Endothelial cell of umbilical vein (primary cell): ENCODE measurements around the gene MPDU1. TPM values are rescaled to one million over a fixed set of nuclear protein-coding genes. Genes with fewer than 3 reads are reported as not detected.

Source experiments
- BruUV-seq: library from RNA; stranded (reverse); fragments of 400-500 nt; replicated peaks from 2 replicates; lab custom pipeline; 2021; lab: Mats Ljungman, UMichigan
- CTCF ChIA-PET: fragments of 300-600, 350-600 bp; sonication (Branson Sonifier 250); formaldehyde crosslinking; loops from one replicate; lab custom pipeline; 2021; ENCODE audit warnings: antibody characterized with exemption, inconsistent platforms; lab: Charles Lee
- POLR2A ChIA-PET: fragments of 300-600, 350-600 bp; sonication (Branson Sonifier 250); formaldehyde crosslinking; loops from one replicate; lab custom pipeline; 2021; ENCODE audit warnings: antibody characterized with exemption, inconsistent platforms; lab: Charles Lee
- DNase-seq: peaks from one replicate; pipeline ENCODE4 v3.0.0-alpha.2; 2011; ENCODE audit warnings: low read depth, low spot score
- FAIRE-seq: peaks from 2 replicates; lab custom pipeline; 2011; peaks lifted over from hg19 to GRCh38; lab: Jason Lieb, UNC
- H2AFZ ChIP-seq: 2 replicates; pipeline ENCODE4 v1.6.0; 2012; ENCODE audit warnings: low read depth, low read length, control low read depth, inconsistent platforms
- H3K27ac ChIP-seq: 2 replicates; pipeline ENCODE4 v1.5.1; 2011; ENCODE audit warnings: low read depth, mild to moderate bottlenecking, control low read depth, low read length, moderate library complexity; ENCODE audit not compliant: insufficient read depth
- H3K27me3 ChIP-seq, 2 experiments: 2 replicates each; pipeline versions ENCODE4 v1.6.0 to v1.6.1; 2011; ENCODE audit warnings: low read length in 2 of 2, mixed read lengths in 1 of 2; ENCODE audit not compliant: control insufficient read depth in 2 of 2, insufficient read depth in 2 of 2
- H3K36me3 ChIP-seq, 2 experiments: 2 replicates in 1 of 2; 3 replicates in 1 of 2; pipeline ENCODE4 v1.5.1; 2011; ENCODE audit warnings: low read length in 2 of 2, mild to moderate bottlenecking in 1 of 2, moderate library complexity in 1 of 2; ENCODE audit not compliant: control insufficient read depth in 2 of 2, insufficient read depth in 2 of 2; ENCODE audit errors: extremely low read depth in 1 of 2
- H3K4me1 ChIP-seq: 3 replicates; pipeline ENCODE4 v1.5.1; 2011; ENCODE audit warnings: mild to moderate bottlenecking, low read length; ENCODE audit not compliant: control insufficient read depth, insufficient read depth; ENCODE audit errors: extremely low read depth
- H3K4me2 ChIP-seq: 2 replicates; pipeline ENCODE4 v1.6.1; 2011; ENCODE audit warnings: low read length, control low read depth, mixed read lengths; ENCODE audit not compliant: insufficient read depth
- H3K4me3 ChIP-seq, 3 experiments: fragments of 200-600 bp in 1 of 3; sonication (generic), shearing (Covaris generic) in 1 of 3; replicated peaks in 1 of 3; 2 replicates each; pipeline ENCODE4 v1.5.1; 2011 to 2016; ENCODE audit warnings: control low read depth in 3 of 3, low read length in 3 of 3, mild to moderate bottlenecking in 2 of 3, inconsistent platforms in 1 of 3, low read depth in 1 of 3, moderate library complexity in 1 of 3; ENCODE audit not compliant: insufficient read depth in 1 of 3
- H3K79me2 ChIP-seq: 2 replicates; pipeline ENCODE4 v1.6.0; 2012; ENCODE audit warnings: low read length, inconsistent platforms; ENCODE audit not compliant: control insufficient read depth, insufficient read depth
- H3K9ac ChIP-seq: replicated peaks from 2 replicates; pipeline ENCODE3; 2011; ENCODE audit warnings: low read length, control low read depth; ENCODE audit not compliant: insufficient read depth; ENCODE audit errors: extremely low read depth
- H3K9me1 ChIP-seq: replicated peaks from 3 replicates; pipeline ENCODE4 v1.6.0; 2011; ENCODE audit warnings: mild to moderate bottlenecking, low read length; ENCODE audit not compliant: control insufficient read depth, insufficient read depth; ENCODE audit errors: extremely low read depth
- H3K9me3 ChIP-seq: replicated peaks from 2 replicates; pipeline ENCODE4 v1.5.1; 2012; ENCODE audit warnings: low read length, inconsistent platforms; ENCODE audit not compliant: control insufficient read depth, insufficient read depth
- H4K20me1 ChIP-seq: replicated peaks from 2 replicates; pipeline ENCODE3; 2011; ENCODE audit warnings: mild to moderate bottlenecking, low read length; ENCODE audit not compliant: control insufficient read depth, insufficient read depth; ENCODE audit errors: extremely low read depth
- CTCF ChIP-seq, 2 donors: IDR thresholded peaks; 1 replicate in 1 of 2; 2 replicates in 1 of 2; pipeline ENCODE4 v1.5.1; 2011; ENCODE audit warnings: low read length in 2 of 2, mild to moderate bottlenecking in 2 of 2, moderate library complexity in 2 of 2, control low read depth in 1 of 2, inconsistent platforms in 1 of 2, low read depth in 1 of 2; ENCODE audit not compliant: insufficient read depth in 1 of 2; ENCODE audit errors: extremely low read depth in 1 of 2
- EZH2 ChIP-seq: IDR thresholded peaks from 2 replicates; pipeline ENCODE4 v1.6.1; 2012; ENCODE audit warnings: borderline replicate concordance, low read depth, mild to moderate bottlenecking, moderate library complexity, low read length, inconsistent platforms; ENCODE audit not compliant: severe bottlenecking
- FOS ChIP-seq: IDR thresholded peaks from 2 replicates; pipeline ENCODE4 v1.6.1; 2011; ENCODE audit warnings: mild to moderate bottlenecking, low read length, moderate library complexity, borderline replicate concordance; ENCODE audit not compliant: insufficient read depth
- MAX ChIP-seq: IDR thresholded peaks from 2 replicates; pipeline ENCODE4 v1.6.1; 2011; ENCODE audit not compliant: insufficient read depth, insufficient read length
- POLR2A ChIP-seq: IDR thresholded peaks from 2 replicates; pipeline ENCODE4 v1.6.1; 2012; ENCODE audit warnings: low read depth, mild to moderate bottlenecking, control low read depth, low read length
- POLR2AphosphoS5 ChIP-seq: IDR thresholded peaks from 2 replicates; pipeline ENCODE4 v1.6.1; 2012; ENCODE audit warnings: low read depth, mild to moderate bottlenecking, control low read depth, low read length, moderate library complexity; ENCODE audit not compliant: insufficient read depth
- dilution Hi-C: fragments of 300-500 bp; cut with MboI; formaldehyde crosslinking; loops from one replicate; pipeline ENCODE4 v1.15.0; 2019; ENCODE audit warnings: low sequenced_read_pairs; ENCODE audit not compliant: extremely low pct_ligation_motif_present
- intact Hi-C: fragments of 100-400 bp; cut with micrococcal nuclease; formaldehyde crosslinking; loops from one replicate; pipeline ENCODE4 v1.10.0; 2022
- polyA plus RNA-seq, 4 experiments: library from polyadenylated mRNA; depleted of rRNA in 3 of 4; stranded (reverse) in 3 of 4; unstranded in 1 of 4; fragments of >200 nt; gene quantifications; 2 replicates each; pipeline versions ENCODE4 v1.2.1 to v1.2.3, GENCODE V29; 2011 to 2012; ENCODE audit warnings: missing spikeins in 1 of 4
- total RNA-seq: library from RNA; stranded (reverse); gene quantifications from 2 replicates; pipeline ENCODE4 v1.2.3, GENCODE V29; 2021

The MPDU1 gene
- total and polyA plus RNA-seq, 2 donors (not counting 3 experiments of a cell fraction or from before 2014, with no cell fraction given): 78.0 to 368 TPM

GRCh38 chr17:7589204-7589868, 5.7 kb downstream of the MPDU1 start:
- Histone ChIP-seq H3K36me3 (peaks cover 12 to 40% of the 10 kb centered on the region in 2 experiments), H3K27ac (no peak overlapping the region), H2AFZ (no peak overlapping the region), H3K9me3 (no peaks in the 10 kb centered on the region), H3K9ac (no peak overlapping the region), H3K79me2 (peaks cover 14% of the 10 kb centered on the region), H4K20me1 (no peaks in the 10 kb centered on the region), H3K4me3 (no peak overlapping the region), H3K27me3 (no peaks in the 10 kb centered on the region), H3K9me1 (no peaks in the 10 kb centered on the region), H3K4me2 (peak overlapping the region; percentile 19), H3K4me1 (peaks cover 16% of the 10 kb centered on the region)
- no peak for TF ChIP-seq EZH2
- peak; percentile 37 for TF ChIP-seq POLR2AphosphoS5
- peak; percentile 94 to 95 for TF ChIP-seq CTCF (IDR thresholded peaks at IDR 0.05; ENCODE audit: extremely low read depth in 1 of 2, insufficient read depth in 1 of 2, low read depth in 1 of 2, low read length in 2 of 2)
- TF ChIP-seq POLR2A: no peak
- TF ChIP-seq FOS: no peak
- no peak for TF ChIP-seq MAX
- POLR2A ChIA-PET: interaction anchor here (0.6 to 1.9 kb wide), 5 partner anchors 10 to 98 kb away, joined by 3 to 6 read pairs (median 4); partner anchors contain the start of genes CD68 and TP53
- no TSS peak for BruUV-seq
- DNase-seq (peak; percentile 78), FAIRE-seq (peak; percentile 82)
- intact Hi-C loops: loop anchor here (1.0 to 2.0 kb wide), 5 partner anchors 17 to 233 kb away; partner anchors contain the start of genes FXR2 and SENP3
- CTCF ChIA-PET: interaction anchor here (0.6 to 5.1 kb wide), 39 partner anchors 10 to 544 kb away, joined by 3 to 61 read pairs (median 5); partner anchors contain the start of genes CD68, FXR2, SENP3 and TMEM102
- dilution Hi-C loops: no loop called here
